AG09319 (cell line): Measurements from ENCODE around the gene IL15RA.
A peak's percentile ranks its signal among the peaks of the same experiment; 100 is the strongest.

ENCODE experiments used
- DNase-seq: peaks from one replicate; pipeline ENCODE4 v3.0.0-alpha.2; 2010; ENCODE audit warnings: low read depth; ENCODE audit errors: extremely low read depth
- CTCF ChIP-seq: IDR thresholded peaks from 2 replicates; pipeline ENCODE4 v1.5.1; 2011; ENCODE audit warnings: low read depth, mild to moderate bottlenecking, inconsistent platforms, low read length, moderate library complexity

The IL15RA gene

GRCh38 chr10:6019010-6019782 lies 41.9 kb upstream of the IL15RA start:
- no peak for DNase-seq
- TF ChIP-seq CTCF = no peak

- TF ChIP-seq CTCF = no peak
Observed at GRCh38 chr10:6018422-6018821, 41.1 kb upstream of the IL15RA start.

GRCh38 chr10:6017781-6018354 lies 40.5 kb upstream of the IL15RA start:
- DNase-seq = no peak
- TF ChIP-seq CTCF = no peak

More at GRCh38 chr10:6018422-6018821, 41.1 kb upstream of the IL15RA start:
- peak; percentile 14 for DNase-seq

GRCh38 chr10:6014241-6014761 lies 37.0 kb upstream of the IL15RA start:
- peak; percentile 16 for DNase-seq
- peak; percentile 77 for TF ChIP-seq CTCF

- DNase-seq = no peak
- TF ChIP-seq CTCF = no peak
Observed at GRCh38 chr10:6013413-6014192, 36.3 kb upstream of the IL15RA start.

GRCh38 chr10:6012121-6012905 lies 35.0 kb upstream of the IL15RA start:
- DNase-seq = no peak
- no peak for TF ChIP-seq CTCF
